Measurements from ENCODE around the gene ZMIZ1.

Gene ZMIZ1, protein sequence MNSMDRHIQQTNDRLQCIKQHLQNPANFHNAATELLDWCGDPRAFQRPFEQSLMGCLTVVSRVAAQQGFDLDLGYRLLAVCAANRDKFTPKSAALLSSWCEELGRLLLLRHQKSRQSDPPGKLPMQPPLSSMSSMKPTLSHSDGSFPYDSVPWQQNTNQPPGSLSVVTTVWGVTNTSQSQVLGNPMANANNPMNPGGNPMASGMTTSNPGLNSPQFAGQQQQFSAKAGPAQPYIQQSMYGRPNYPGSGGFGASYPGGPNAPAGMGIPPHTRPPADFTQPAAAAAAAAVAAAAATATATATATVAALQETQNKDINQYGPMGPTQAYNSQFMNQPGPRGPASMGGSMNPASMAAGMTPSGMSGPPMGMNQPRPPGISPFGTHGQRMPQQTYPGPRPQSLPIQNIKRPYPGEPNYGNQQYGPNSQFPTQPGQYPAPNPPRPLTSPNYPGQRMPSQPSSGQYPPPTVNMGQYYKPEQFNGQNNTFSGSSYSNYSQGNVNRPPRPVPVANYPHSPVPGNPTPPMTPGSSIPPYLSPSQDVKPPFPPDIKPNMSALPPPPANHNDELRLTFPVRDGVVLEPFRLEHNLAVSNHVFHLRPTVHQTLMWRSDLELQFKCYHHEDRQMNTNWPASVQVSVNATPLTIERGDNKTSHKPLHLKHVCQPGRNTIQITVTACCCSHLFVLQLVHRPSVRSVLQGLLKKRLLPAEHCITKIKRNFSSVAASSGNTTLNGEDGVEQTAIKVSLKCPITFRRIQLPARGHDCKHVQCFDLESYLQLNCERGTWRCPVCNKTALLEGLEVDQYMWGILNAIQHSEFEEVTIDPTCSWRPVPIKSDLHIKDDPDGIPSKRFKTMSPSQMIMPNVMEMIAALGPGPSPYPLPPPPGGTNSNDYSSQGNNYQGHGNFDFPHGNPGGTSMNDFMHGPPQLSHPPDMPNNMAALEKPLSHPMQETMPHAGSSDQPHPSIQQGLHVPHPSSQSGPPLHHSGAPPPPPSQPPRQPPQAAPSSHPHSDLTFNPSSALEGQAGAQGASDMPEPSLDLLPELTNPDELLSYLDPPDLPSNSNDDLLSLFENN

DNA sequence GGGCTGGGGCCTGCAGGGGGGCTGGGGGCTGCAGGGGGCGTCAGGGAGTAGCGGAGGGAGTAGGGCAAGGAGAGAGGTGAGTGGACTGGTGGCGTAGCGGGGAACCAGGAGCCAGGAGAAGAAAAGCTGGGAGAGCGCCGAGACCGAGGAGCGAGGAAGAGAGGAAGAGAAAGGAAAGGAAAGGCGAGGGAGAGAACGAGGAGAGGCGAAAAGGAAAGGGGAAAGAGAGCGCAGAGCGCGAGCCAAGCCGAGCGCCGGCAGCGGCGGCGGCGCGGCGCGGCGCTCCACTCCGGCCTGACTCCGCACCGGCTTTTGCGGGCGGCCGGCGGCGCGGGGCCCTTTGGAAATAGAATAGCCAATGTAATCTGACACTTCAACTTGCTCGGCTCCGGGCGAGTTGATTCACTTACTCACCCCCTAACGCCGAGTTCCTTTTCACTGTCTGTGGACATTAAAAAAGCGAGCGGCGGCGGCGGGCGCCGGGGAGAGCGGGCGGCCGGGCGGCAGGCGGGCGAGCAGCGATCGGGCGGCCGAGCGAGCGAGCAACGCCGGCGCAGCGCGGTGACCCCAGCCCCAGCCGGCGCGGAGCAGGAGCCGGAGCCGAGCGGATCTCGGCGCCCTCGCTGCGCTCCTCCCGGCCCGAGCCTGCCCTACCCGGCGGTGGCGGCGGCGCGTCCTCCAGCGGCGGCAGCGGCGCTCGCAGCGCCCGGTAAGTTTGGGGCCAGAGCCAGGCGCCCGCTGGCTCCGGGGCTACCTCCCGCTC lies at the start of gene ZMIZ1:
Gene ZMIZ1, plus strand, starts transcription at position 405 of the 763 bp plus-strand sequence. CDS start 132,667 bp downstream, outside the sequence.
- peak within 1 kb of the TSS; percentile 72 to 94 for H3K4me3 ChIP-seq (replicated peaks in 1 of 2; ENCODE audit: low read depth in 2 of 2, low read length in 2 of 2)
- TF ChIP-seq, protein P1, sequence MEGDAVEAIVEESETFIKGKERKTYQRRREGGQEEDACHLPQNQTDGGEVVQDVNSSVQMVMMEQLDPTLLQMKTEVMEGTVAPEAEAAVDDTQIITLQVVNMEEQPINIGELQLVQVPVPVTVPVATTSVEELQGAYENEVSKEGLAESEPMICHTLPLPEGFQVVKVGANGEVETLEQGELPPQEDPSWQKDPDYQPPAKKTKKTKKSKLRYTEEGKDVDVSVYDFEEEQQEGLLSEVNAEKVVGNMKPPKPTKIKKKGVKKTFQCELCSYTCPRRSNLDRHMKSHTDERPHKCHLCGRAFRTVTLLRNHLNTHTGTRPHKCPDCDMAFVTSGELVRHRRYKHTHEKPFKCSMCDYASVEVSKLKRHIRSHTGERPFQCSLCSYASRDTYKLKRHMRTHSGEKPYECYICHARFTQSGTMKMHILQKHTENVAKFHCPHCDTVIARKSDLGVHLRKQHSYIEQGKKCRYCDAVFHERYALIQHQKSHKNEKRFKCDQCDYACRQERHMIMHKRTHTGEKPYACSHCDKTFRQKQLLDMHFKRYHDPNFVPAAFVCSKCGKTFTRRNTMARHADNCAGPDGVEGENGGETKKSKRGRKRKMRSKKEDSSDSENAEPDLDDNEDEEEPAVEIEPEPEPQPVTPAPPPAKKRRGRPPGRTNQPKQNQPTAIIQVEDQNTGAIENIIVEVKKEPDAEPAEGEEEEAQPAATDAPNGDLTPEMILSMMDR (IDR thresholded peaks at IDR 0.05; ENCODE audit: low read depth, low read length), result no peak
- DNase-seq (ENCODE audit: low read depth in 2 of 2), result peak; percentile 95

DNA sequence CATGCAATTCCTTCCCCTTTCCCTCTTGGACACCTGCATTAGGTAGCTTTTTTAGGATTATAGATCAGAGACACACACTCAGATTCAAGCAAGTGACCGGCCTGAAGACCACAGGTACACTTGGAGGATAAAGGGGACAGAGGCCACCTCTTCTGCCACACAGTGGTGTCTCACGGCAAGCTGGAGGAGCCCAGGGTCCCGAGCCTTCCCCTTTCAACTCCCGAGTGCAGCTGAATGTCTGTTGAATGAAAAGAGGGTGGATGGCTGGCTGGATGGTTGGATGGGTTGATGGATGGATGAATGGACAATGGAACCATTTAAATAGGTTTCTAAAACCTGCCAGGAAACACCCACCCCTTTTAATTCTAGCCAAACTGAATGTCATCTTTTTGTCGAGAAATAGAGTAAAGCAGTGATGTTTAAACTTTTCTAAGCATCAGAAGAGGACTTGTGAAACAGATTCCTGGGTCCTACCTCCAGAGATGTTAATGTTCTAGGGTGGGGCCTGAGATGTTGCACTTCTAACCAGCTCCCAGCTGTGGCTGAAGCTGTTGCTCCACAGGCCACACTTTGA lies 49.2 kb upstream of the ZMIZ1 start:
- no peak for DNase-seq (ENCODE audit: low read depth in 2 of 2)
- no peak overlapping the region for H3K4me3 ChIP-seq (replicated peaks in 1 of 2; ENCODE audit: low read depth in 2 of 2, low read length in 2 of 2)
- TF ChIP-seq, protein P1 (IDR thresholded peaks at IDR 0.05; ENCODE audit: low read depth, low read length), result no peak

DNA sequence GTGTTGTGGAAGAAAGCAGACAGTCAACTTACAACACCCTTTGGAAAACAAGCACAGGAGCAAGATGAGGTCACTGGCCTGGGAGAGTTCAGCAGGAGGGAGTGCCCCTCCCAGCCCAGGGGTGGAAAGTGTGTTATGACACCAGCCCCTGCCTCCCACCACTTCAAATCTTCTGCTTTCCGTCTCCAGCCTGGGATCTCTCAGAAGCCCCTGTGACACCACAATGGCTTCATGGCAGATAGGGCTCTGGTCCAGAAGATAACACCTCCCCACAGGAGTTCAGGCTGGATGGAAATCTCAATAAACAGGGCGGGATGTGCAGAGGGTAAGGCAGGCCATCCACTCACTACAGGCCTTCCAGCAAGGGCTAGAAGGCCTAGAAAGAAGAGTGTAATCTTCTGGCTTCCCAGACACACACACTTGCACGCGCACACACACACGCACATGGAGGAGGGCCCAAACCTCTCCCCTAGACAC lies 48.7 kb upstream of the ZMIZ1 start:
- H3K4me3 ChIP-seq (replicated peaks in 1 of 2; ENCODE audit: low read depth in 2 of 2, low read length in 2 of 2), result no peak overlapping the region
- peak; percentile 62 to 80 for DNase-seq (ENCODE audit: low read depth in 2 of 2)
- TF ChIP-seq, protein P1 (IDR thresholded peaks at IDR 0.05; ENCODE audit: low read depth, low read length), result no peak

DNA sequence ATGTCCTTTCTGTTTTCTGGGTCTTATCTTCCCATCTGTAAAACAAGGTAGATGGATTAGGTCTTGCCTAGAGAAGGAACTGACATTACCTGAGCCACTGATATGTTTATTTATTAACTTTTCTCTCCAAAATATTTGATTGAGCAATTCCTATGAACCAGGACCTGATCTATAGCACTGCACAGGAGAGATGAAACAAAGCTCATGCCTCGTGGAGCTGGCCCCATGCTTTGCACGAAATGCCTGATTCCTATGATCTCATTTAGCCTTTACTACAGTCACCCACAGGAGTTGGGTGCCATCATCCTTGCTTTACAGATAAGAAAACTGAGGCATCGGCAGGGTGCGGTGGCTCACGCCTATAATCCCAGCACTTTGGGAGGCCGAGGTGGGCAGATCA lies 48.2 kb upstream of the ZMIZ1 start:
- TF ChIP-seq, protein P1 (IDR thresholded peaks at IDR 0.05; ENCODE audit: low read depth, low read length), result no peak
- no peak for DNase-seq (ENCODE audit: low read depth in 2 of 2)
- H3K4me3 ChIP-seq (replicated peaks in 1 of 2; ENCODE audit: low read depth in 2 of 2, low read length in 2 of 2), result no peak overlapping the region

DNA sequence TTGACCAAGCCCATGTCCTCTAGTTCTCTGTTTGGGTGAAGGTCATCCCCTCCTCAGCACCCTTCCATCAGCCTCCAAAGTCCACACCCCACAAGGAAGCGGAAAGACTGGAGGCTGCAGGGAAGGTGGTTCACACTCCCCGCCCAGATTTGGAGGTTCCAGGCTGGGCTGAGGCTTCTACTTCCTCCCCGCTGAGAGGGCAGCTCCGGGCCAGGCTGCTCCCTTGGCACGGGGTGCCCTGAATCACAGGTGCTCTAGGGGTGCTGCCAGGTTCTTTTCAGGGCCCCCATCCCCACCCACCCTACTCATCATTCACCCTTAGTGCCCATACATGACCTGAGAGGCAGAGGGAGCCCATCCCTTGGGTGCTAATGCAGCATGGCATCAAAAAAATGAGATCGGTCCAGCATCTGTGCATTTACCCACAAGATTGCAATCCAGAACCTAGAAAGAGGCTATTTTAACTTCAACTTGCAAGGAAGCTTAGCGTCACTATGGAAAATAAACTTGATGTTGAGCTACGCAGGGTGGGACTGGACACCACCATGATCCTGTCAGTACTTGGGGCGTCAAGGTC lies 47.3 kb upstream of the ZMIZ1 start:
- TF ChIP-seq, protein P1 (IDR thresholded peaks at IDR 0.05; ENCODE audit: low read depth, low read length), result no peak
- no peak overlapping the region for H3K4me3 ChIP-seq (replicated peaks in 1 of 2; ENCODE audit: low read depth in 2 of 2, low read length in 2 of 2)
- no peak for DNase-seq (ENCODE audit: low read depth in 2 of 2)

Data from cardiac fibroblast (primary cell).